Activated naive CD8-positive, alpha-beta T cell treated with anti-CD3 and anti-CD28 coated beads, Interleukin-2, amount 50 U/mL, for 16 hours (primary cell): ENCODE results near the gene TEKT5.

ENCODE experiments used
- DNase-seq: peaks from one replicate; pipeline ENCODE4 v3.0.0-alpha.2; 2020; ENCODE audit warnings: low read depth, low spot score

Gene TEKT5

DNA sequence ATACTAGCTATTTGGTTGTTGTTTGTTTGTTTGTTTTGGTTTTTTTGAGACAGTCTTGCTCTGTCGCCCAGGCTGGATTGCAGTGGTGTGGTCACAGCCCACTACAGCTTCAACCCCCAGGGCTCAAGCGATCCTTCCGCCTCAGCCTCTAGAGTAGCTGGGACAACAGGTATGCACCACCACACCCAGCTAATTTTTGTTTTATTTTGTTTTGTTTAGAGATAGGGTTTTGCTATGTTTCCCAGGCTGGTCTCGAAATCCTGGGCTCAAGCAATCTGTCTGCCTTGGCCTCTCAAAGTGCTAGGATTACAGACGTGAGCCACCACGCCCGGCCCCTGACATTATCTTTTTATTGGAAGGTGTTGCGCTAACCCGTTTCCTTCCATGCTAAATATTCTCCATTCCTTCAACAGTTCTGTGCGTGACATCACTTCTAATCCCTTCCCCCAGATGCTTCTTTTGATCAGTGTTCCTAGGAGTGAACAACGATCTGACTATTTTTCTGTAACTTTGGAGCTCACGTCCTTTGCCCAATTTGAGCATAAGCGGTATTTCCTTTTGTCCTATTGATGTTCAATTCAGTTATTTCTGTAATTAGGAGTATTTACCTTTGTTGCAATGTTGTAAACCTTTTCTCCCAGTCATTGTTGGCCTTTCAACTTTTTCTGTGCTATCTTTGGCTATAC is 84.1 kb downstream of the TEKT5 start:
- DNase-seq, result no peak

GRCh38 chr16:10609402-10609774 is 85.3 kb downstream of the TEKT5 start:
- DNase-seq, result no peak

GRCh38 chr16:10608687-10609401 is 85.9 kb downstream of the TEKT5 start:
- DNase-seq, result no peak

- no peak for DNase-seq
These were observed 87.6 kb downstream of the TEKT5 start for GRCh38 chr16:10607157-10607556.

DNA sequence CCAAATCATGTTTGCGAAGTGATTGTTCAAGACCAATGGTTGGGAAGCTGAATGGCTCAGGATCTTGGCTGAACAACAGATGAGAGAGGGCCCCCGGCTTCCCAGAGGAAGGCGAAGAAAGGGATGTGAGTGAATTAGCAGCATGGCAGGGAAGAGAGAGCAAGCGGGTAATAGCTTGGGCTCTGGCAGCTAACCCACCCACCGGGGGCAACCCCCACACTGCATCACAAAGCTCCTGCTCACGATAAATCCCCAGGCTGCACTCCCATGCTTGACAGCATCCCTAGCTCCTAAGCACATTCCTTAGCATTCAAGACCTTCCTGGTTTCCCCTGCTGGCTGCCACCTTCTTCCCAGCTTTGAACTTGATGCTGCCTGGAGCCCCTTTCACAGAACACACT is 88.1 kb downstream of the TEKT5 start:
- no peak for DNase-seq

- no peak for DNase-seq
These were observed 89.1 kb downstream of the TEKT5 start for GRCh38 chr16:10605636-10606035.

GRCh38 chr16:10601444-10602408 is 93.0 kb downstream of the TEKT5 start:
- DNase-seq, result no peak

DNA sequence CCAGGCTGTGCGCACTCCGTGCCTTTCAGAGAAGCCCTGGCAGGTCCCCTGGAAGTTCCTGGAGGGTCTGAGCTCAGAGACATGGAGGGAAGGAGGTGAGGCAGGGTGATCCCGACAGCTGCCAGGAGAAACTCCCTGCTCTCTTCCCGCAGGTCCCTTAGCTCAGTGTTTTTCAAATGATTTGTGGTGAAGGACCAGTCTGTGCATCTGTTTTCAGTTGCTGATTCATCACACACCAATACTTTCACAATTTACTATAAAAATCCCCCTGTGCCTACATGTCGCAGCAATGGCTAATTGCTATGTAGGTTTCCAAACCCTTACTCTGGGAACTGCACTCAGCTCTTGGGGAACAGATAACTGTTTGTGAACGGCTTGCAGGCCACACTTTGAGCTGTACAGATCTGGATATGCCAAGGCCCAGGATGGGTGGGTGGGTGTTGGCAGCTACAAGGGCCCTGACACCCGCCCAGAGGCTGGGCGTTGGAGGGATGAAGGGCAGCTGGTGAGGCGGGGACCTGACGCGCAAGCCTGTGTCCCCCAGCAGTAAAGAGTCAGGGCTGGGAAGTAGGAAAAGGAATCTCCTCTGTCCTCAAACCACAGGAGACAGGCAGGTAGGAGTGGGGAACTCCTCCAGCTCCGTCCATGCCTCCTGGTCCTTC is 93.8 kb downstream of the TEKT5 start:
- no peak for DNase-seq

- DNase-seq, result no peak
These were observed 95.1 kb downstream of the TEKT5 start for GRCh38 chr16:10599626-10600025.

DNA sequence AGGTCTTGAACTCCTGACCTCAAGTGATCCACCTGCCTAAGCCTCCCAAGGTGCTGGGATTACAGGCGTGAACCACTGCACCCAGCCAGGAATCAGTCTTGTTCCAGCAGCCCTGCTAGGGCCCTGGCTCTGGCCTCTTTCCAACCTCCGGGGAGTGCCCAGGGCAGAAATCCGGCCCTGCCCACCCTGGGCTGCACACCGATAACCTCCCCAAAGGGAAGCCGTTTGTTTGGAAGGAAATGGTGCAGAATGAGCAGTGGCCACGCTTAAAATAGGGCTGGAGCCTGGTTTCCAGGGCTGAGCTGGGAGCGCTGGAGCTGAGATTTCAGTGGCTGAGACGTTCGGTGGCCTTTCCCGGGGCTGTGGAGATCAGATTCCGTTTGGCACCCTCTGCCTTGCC is 96.6 kb downstream of the TEKT5 start:
- no peak for DNase-seq

DNA sequence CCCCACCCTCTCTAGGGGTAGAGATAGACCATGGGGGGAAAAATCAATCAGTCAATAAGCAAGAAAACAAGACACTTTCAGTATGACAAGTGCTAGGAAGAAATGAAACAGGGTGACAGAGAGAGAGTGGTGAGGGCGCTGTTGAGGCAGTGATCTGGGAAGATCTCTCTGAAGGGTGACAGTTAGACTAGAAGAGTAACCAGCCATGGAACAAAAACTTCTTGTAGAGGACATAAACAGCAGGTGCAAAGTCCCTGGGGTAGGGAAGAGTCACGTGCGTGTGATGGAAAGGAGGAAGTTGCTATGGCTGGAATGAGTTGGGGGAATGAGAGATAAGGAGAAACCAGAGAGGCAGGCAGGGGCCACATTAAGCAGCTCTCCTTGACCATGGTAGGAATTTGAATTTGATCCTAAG is 97.5 kb downstream of the TEKT5 start:
- DNase-seq, result no peak

- no peak for DNase-seq
These were observed 100.3 kb downstream of the TEKT5 start for GRCh38 chr16:10594312-10594950.

DNA sequence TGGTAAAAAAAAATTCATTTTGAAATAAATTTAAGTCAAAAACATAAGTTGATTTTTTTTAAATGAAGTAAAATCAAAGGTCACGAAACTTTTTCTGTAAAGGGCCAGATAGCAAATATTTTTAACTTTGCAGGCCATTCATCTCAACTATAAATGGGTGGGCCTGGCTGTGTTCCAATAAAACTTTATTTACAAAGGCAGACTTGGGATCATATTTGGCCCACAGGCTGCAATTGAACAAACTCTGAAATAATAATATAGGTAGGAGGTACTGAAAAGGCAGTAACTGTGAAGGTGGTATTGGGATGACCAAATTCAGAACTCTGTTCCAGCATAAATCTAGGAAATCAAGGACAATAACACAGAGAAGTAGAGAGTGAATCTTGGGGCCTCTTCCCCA is 102.1 kb downstream of the TEKT5 start:
- no peak for DNase-seq

DNA sequence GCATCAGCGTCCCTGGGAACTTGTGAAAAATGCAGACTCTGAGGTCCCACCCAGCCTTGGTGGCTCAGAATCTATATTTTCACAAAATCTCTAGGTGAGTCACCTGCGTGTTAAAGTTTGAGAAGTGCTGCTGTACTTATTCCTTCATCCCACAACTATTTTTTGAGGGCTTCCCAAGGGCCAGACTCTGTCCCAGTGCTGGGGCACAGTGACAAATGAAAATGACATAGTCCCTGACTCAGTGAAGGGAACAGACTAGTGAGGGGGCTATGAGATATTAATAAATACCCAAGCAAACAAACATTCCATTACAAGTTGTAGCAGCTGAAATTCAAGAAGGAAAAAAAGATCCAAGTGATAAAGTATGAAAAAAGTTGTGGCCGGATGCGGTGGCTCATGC is 104.4 kb downstream of the TEKT5 start:
- no peak for DNase-seq

DNA sequence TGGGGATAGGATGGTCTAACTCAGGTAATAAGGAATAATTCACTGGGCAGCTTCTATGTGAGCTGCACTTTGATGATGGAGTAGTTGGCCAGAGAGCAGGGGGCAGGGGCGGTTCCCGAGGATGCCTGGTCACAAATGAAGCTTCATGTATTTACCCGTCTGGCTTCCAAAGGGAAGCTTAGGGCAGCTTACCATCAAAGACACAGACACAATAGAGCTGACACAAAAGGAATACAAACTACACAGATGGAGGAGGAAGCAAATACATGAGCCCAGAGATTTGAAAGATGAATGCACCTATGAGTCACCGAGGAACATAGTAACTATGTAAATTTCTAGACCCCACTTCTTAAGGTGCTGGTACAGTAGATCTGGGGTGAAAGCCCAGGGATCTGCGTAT is 105.6 kb downstream of the TEKT5 start:
- DNase-seq, result no peak

DNA sequence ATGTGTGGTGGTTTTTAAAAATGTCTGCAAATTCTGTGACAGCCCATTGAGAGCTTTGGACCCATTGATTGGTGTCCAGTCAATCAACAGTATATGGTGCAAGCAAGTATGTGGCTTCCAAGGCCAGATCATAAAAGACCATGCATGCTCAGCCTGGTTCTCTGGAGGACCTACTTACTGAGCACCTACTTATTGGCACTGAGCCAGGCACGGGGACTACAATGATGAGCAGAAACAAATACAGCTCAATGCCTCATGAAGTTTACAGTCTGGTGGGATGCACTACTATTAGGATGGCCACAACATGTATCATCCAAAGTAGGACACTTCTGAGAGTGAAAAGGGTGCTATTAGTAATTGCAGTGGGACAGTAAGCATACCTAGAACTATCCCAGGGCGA is 107.1 kb downstream of the TEKT5 start:
- no peak for DNase-seq

GRCh38 chr16:10584981-10585438 is 109.7 kb downstream of the TEKT5 start:
- DNase-seq, result no peak

GRCh38 chr16:10583269-10583668 is 111.5 kb downstream of the TEKT5 start:
- DNase-seq, result no peak

DNA sequence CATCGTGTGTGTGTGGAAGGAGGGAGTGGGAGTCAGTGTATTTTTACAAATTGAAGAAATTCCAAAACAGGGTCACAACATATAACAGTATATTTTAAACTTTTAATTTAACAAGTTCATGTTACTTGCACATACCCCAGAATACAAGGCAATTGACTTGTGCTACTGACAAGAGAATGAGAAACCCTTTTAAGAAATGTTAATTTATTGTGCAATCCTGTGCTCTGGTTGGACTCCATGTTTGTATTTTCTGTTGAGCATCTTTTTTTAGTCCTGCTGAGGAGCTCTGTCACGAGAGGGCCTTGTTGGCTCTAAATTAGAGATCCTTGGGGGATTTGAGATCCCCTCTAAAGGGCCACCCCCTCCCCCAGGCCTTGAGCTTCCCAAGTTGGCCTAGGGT is 113.2 kb downstream of the TEKT5 start:
- no peak for DNase-seq

- no peak for DNase-seq
These were observed 113.9 kb downstream of the TEKT5 start for GRCh38 chr16:10580883-10581247.
